ENCODE measurements around the gene ARHGEF19.
"Not testable (repeated sequence)": the region's sequence is repeated elsewhere in the genome, so short reads cannot be mapped to it uniquely, and the experiment has no call there.

The ARHGEF19 gene

DNA sequence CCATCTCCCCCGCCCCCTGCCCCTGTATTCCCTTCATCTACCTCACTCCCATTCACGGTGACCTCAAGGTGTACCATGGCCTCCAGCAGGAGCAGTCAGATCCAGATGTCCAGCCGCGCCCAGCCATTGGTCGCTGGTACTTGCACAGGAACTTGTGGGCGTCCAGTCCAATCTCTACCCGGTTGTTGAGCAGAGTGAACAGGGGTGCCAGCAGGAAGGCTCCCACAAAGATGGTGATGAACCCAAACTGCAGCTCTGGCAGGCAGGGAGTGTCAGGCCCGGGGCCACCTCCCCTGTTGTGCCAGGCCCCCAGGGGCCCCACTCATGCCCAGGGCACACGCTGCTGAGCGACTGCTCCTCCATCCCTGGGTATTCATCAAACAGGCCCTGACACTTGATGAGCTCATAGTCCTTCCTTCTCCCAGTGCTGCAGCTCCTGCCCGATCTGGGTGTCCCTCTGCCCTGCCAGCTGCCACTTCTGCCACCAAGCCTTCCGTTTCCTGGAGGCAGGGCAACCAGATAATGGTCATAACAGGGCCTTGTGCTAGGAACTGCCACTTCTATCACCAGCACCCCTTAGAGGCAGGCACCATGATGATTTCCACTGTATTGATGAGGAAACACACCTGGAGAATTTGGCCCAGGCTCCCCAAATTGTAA is 5.7 kb upstream of the ARHGEF19 start:
- Mint-ChIP-seq H3K27ac (no peak overlapping the region), H3K36me3 (no peaks in the 10 kb centered on the region), H3K4me3 (peak overlapping the region; percentile 47), H3K4me1 (ENCODE audit: low read depth) (peaks cover 13% of the 10 kb centered on the region), H3K9me3 (ENCODE audit: low read depth) (no peaks in the 10 kb centered on the region), H3K27me3 (no peaks in the 10 kb centered on the region)

DNA sequence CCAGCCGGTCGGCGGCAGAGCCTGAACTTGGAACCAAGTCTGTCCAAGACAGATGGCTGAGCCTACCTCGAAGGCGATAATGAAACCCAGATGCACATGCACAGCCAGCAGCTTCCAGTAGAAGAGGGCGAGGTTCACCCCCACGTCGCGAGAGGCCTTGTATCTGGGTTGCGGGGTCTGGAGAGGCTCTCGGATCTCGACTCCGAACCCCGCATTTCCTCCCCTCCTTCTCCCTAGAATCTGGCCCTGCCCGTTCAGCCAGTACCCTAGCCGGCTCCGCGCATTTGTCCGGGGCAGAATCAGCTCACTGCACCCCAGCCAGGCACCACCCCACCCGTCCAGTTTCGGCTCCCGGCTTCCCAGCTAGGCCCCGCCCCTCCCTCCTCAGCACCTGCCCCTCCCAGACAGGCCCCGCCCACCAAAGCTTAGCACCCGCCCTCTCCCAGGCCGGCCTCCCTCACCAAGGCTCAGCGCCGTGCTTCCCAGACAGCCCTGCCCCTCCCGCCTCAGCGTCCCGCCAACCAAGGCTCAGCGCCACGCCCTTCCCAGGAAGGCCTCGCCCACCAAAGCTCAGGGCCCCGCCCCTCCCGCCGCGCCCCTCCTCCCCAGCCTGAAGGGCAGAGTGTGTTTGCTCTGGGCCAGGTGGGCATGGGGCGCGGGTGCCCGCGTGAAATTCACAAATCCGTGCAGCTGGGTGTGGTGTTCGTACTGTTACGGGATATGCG is 4.8 kb upstream of the ARHGEF19 start:
- H3K9me3 Mint-ChIP-seq (ENCODE audit: low read depth) = no peaks in the 10 kb centered on the region
- H3K36me3 Mint-ChIP-seq = no peaks in the 10 kb centered on the region
- H3K27ac Mint-ChIP-seq = no peak overlapping the region
- peak overlapping the region; percentile 84 for H3K4me3 Mint-ChIP-seq
- peaks cover 13% of the 10 kb centered on the region for H3K4me1 Mint-ChIP-seq (ENCODE audit: low read depth)
- H3K27me3 Mint-ChIP-seq = no peaks in the 10 kb centered on the region

DNA sequence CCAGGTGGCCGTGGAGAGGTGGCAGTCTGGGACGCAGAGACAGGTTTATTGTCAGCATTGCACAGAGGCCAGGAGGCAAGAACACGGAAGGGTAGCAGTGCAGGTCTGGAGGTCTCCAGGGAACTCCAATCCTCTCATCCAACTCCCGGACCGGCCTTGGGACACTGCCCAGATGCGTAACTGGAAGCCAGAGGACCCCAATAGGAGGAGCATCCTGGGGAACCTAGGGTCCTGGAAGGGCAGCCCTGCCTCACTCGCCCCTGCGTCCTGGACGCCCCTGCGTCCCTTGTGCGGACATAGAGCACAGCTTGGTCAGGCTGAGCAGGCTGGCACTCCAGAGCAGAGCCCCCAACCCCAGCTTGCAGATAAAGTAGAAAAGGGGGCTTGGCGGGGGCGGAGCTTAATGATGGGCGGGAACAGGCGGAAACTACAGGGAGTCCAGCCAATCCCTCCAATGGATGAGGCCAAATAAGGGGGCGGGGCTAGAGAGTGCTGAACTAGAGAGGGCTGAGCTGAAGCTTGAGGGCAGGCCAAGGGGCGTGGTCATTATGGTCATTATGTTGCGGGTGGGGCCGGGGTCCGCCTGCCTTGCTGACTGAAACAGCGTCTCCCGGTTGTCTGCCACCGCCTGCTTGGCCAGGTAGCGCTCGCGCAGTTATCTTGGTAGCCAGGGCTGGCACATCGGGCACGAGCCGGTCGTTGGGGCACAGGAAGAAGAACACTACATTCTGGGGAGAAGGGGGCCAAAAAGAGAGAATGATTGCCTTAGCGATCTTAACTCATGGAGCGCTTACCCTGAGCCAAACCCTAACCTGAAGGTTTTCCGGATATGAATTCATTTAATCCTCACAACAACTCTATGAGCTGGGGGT is 3.7 kb upstream of the ARHGEF19 start:
- Mint-ChIP-seq H3K4me3 (peak overlapping the region; percentile 84), H3K9me3 (ENCODE audit: low read depth) (no peaks in the 10 kb centered on the region), H3K27ac (no peak overlapping the region), H3K27me3 (no peaks in the 10 kb centered on the region), H3K36me3 (no peaks in the 10 kb centered on the region), H3K4me1 (ENCODE audit: low read depth) (peaks cover 13% of the 10 kb centered on the region)

DNA sequence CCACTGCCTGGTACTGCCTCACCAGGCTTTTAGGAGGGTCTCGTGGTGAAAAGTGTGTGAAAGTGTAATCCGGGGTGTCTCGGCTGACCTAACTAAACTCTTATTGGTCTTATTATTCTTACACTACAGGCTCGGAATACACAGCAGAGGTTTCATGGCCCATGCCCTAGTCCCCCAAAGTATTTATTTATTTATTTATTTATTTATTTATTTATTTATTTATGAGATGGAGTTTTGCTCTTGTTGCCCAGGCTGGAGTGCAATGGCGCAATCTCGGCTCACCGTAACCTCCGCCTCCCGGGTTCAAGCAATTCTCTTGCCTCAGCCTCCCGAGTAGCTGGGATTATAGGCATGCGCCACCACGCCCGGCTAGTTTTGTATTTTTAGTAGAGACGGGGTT is 2.8 kb upstream of the ARHGEF19 start:
- H3K4me3 Mint-ChIP-seq; H3K9me3 Mint-ChIP-seq (ENCODE audit: low read depth): not testable (repeated sequence)

DNA sequence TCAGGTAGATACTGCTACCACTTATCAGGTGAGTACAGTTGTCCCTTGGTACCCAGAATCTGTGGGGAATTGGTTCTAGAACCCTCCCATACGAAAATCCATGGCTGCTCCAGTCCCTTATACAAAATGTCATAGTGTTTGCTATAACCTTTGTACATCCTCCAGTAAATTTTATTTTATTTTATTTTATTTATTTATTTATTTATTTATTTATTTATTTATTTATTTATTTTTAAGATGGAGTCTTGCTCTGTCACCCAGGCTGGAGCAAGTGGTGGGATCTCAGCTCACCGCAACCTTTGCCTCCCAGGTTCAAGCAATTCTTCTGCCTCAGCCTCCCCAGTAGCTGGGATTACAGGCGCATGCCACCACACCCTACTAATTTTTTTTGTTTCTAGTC is 1.1 kb upstream of the ARHGEF19 start:
- not testable (repeated sequence) for H3K4me3 Mint-ChIP-seq; H3K9me3 Mint-ChIP-seq (ENCODE audit: low read depth); H3K27ac Mint-ChIP-seq; H3K27me3 Mint-ChIP-seq; H3K36me3 Mint-ChIP-seq
- H3K4me1 Mint-ChIP-seq (ENCODE audit: low read depth) = peaks cover 13% of the 10 kb centered on the region

More for the DNA sequence above, 2.8 kb upstream of the ARHGEF19 start:
- H3K36me3 Mint-ChIP-seq, H3K27me3 Mint-ChIP-seq, H3K27ac Mint-ChIP-seq: not testable (repeated sequence)
- H3K4me1 Mint-ChIP-seq (ENCODE audit: low read depth) = peaks cover 13% of the 10 kb centered on the region

DNA sequence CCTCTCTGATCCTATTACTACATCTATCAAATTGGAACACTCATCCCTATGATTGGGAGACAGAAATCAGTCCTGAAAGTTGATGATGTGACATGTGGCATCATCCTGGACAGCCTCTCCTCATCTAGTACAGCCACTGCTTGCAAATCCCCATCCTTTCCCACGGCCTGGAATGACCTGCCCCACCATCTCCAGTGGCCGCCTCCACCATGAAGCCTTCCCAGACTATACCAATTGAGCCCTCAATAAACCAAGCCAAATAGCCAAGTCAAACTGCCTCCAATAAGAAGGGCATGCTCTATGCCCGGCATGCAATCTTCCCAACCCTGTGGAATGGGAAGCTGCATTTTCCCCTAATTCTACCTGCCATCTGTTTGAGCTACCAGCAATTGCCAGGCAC is 561 bp upstream of the ARHGEF19 start:
- H3K4me3 Mint-ChIP-seq = no peak overlapping the region

DNA sequence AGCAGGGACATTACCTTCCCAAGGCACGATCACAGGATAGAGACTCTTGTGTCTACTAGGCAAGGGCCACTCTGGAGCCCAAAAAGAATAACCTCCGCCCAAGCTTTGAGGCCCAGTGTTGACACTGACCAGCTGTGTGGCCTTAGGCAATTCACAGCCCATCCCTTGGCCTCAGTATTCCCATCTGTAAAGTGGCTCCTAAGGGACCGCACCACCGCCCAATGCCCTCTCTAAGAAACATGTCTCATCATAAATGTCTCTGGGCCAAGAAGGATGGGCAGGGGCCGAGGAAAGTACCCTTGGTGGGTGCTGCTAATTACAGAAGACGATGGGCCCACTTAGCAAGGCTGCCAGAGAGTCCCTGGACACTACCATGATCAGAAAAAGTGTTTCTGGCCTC is 628 bp downstream of the ARHGEF19 start:
- no peaks in the 10 kb centered on the region for H3K36me3 Mint-ChIP-seq
- no peak overlapping the region for H3K27ac Mint-ChIP-seq
- H3K9me3 Mint-ChIP-seq (ENCODE audit: low read depth) = no peaks in the 10 kb centered on the region
- H3K4me3 Mint-ChIP-seq = no peak overlapping the region
- no peaks in the 10 kb centered on the region for H3K27me3 Mint-ChIP-seq
- H3K4me1 Mint-ChIP-seq (ENCODE audit: low read depth) = peaks cover 8% of the 10 kb centered on the region

More for the DNA sequence above, 561 bp upstream of the ARHGEF19 start:
- Mint-ChIP-seq H3K9me3 (ENCODE audit: low read depth) (no peaks in the 10 kb centered on the region), H3K4me1 (ENCODE audit: low read depth) (peaks cover 13% of the 10 kb centered on the region), H3K36me3 (no peaks in the 10 kb centered on the region), H3K27me3 (no peaks in the 10 kb centered on the region), H3K27ac (no peak overlapping the region)

DNA sequence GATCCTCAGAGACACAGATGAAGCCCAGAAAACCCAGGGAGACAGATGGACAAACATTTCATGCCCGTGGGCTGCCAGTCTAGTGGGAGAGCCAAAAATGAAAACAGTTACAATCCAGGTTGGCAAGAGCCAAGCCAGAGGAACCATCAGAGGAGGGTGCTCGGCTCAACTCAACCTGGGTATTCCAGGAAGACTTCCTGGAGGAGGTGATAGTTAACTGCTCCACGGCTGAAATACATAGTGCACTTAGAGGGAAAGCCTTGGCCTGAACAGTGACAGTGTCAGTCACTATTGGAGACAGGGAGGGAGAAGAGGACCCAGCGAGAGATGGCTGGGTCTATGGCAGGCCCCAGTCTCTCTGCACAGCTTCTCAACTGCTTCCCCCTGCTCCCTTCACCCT is 1.9 kb downstream of the ARHGEF19 start:
- no peaks in the 10 kb centered on the region for H3K4me1 Mint-ChIP-seq (ENCODE audit: low read depth)
- H3K36me3 Mint-ChIP-seq = no peaks in the 10 kb centered on the region
- no peaks in the 10 kb centered on the region for H3K27me3 Mint-ChIP-seq
- H3K9me3 Mint-ChIP-seq (ENCODE audit: low read depth) = no peaks in the 10 kb centered on the region
- no peak overlapping the region for H3K4me3 Mint-ChIP-seq
- H3K27ac Mint-ChIP-seq = no peak overlapping the region

DNA sequence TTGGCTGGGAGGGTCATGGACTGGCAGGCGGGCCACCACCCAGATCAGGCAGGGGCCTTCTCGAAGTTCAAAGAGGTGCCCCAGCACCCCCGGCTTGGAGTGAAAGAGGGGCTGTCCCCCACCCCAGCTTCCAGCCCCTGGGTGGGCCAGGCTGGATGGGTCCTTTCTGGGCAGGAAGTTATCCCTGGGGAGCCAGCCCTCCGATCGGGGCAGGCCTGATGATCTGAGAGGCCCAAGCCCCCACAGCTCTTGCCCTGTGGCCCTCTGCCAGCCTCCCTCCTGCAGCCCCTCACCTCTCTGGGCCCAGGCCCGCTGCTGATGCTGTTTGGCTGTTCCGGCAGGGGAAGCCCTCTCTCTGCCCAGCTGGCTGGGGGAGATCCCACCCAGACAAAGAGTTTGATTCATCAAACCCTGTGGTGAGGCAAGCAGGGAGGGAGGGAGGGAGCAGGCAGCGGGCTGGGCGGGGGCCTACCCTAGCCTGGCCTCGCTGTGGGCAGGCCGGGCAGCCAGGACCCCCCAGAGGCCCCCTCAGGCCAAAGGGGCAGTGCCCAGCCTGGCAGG is 2.5 kb downstream of the ARHGEF19 start:
- Mint-ChIP-seq H3K36me3 (no peaks in the 10 kb centered on the region), H3K27ac (no peak overlapping the region), H3K27me3 (no peaks in the 10 kb centered on the region), H3K9me3 (ENCODE audit: low read depth) (no peaks in the 10 kb centered on the region), H3K4me1 (ENCODE audit: low read depth) (no peaks in the 10 kb centered on the region), H3K4me3 (no peak overlapping the region)

DNA sequence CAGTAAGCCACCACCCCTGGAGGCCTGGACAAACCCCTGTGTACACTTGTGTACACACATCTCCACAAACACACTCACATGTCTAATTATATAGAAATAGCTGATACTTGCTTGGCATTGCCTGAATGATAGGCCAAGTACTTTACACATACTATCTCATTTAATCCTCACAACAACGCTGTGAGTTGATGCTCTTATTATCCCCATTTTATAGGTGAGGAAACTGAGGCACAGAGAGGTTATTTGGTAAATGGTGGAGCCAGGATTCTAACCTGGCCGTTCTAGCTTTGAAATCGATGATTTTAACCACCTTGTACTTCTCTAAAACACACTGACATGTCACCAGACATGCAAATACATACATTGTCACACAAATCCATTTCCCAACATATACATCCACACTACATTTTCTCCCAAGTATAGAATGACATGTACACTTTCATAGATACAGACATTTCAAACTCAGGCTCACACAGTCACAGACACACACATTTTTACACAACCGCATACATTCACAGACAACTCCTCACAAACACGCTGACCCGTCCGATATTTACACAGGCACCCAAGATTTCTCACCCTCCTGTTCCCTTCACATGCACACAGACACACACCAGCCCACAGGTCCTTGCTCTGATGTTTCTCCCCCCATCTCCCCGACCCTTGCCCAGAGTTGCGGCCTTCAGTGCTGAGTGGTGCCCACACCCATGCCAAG is 3.2 kb downstream of the ARHGEF19 start:
- Mint-ChIP-seq H3K36me3 (no peaks in the 10 kb centered on the region), H3K27me3 (no peaks in the 10 kb centered on the region), H3K27ac (peak overlapping the region; percentile 25), H3K4me3 (peak overlapping the region; percentile 1), H3K4me1 (ENCODE audit: low read depth) (peaks cover 2% of the 10 kb centered on the region), H3K9me3 (ENCODE audit: low read depth) (no peaks in the 10 kb centered on the region)

DNA sequence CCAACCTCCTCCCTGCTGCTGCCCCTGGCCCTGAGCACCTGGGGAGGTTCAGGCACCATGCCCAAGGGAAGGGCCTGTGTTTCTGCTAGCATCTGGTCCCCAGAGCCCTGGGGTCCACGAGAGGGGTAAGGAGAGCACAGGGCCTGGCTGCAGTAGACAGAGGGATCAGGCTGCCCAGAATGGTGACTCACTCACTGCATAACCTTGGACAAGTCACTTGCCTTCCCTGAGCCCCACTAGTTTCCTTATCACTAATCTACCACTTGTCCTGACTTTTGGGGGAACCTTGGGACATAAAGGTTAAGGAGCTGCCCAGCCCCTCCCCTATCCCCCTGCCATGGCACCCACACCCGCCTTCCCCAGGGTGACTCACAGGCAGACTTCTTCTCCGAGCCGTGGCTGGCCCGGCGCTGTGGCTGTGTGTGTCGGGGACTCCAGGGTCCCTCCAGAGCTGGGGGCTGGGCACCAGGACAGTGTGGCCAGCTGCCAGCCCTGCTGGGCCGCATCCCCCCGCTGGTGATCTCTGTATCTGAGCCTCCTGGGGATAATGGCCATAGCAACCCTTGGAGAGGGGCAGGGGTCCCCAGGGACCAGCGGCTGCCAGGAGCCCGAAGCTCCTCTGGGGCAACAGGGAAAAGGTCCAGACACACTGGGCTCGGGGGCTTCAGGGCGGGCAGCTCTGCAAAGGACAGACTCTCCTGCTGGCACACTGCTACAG is 4.0 kb downstream of the ARHGEF19 start:
- Mint-ChIP-seq H3K4me1 (ENCODE audit: low read depth) (peaks cover 2% of the 10 kb centered on the region), H3K4me3 (peak overlapping the region; percentile 1), H3K36me3 (peaks cover 5% of the 10 kb centered on the region), H3K27ac (no peak overlapping the region), H3K27me3 (no peaks in the 10 kb centered on the region), H3K9me3 (ENCODE audit: low read depth) (no peaks in the 10 kb centered on the region)

DNA sequence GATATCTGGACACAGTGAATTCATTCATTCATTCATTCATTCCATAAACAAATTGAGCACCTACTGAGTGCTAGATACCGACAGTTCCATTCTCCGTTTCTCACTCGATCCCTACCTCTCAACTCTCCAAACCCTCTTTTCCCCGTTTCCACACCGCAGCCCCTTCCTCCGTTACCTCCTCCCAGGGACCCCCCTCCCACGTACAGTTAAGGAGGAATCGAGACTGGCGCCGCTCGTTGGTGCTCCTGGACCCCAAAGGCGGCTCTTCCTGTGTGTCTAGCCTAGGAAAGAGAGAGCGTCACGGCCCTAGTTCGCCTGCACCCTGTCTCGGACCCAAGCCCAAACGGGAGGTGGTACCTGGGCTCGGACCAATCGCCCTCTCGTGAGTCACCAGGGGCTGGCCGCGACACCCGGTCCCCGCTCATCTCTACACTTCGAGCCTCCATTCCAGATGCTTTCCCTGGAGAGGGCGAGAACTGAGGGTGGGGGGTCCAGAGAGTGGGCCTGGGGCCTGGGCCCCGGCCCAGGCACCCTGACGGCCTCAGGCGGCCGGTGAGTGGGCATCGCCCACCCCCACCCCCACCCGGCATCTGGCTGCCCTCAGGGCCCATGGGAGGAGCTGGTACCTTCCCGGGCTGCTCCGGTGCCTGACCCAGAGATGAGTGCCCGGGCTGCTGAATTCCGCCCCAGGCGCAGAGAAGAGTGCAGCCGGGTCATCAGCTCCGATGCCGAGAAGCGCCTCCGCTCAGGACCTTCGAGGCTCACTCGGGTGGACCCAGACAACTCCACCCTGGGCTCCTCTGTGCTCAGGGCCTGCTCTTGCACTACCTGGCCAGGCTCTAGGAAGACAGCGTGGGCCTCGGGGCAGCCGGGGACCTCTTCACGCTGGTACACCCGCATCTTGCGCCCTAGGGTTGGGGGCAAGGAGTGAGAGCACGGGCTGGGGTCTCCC is 4.9 kb downstream of the ARHGEF19 start:
- peaks cover 6% of the 10 kb centered on the region for H3K36me3 Mint-ChIP-seq
- H3K27me3 Mint-ChIP-seq = no peaks in the 10 kb centered on the region
- peak overlapping the region; percentile 84 for H3K4me3 Mint-ChIP-seq
- H3K4me1 Mint-ChIP-seq (ENCODE audit: low read depth) = peaks cover 2% of the 10 kb centered on the region
- H3K9me3 Mint-ChIP-seq (ENCODE audit: low read depth) = no peaks in the 10 kb centered on the region
- H3K27ac Mint-ChIP-seq = peak overlapping the region; percentile 92

All from activated naive CD8-positive, alpha-beta T cell (primary cell).